Mesendoderm (in vitro differentiated cells): Measurements from ENCODE around the gene UBL4A.
"Not testable (repeated sequence)": the region's sequence is repeated elsewhere in the genome, so short reads cannot be mapped to it uniquely, and the experiment has no call there.

Source experiments
- DNase-seq: peaks from one replicate; pipeline ENCODE4 v3.0.0; 2013
- H2AK5ac ChIP-seq: 2 replicates; pipeline ENCODE4 v1.6.1; 2013; ENCODE audit warnings: low read length, inconsistent platforms
- H2BK120ac ChIP-seq: 2 replicates; pipeline ENCODE4 v1.6.1; 2013; ENCODE audit warnings: low read depth, mild to moderate bottlenecking, low read length, moderate library complexity, mixed read lengths
- H2BK15ac ChIP-seq: replicated peaks from 2 replicates; pipeline ENCODE4 v1.6.1; 2013; ENCODE audit warnings: low read depth, mild to moderate bottlenecking, moderate library complexity
- H2BK5ac ChIP-seq: 2 replicates; pipeline ENCODE4 v1.6.1; 2013; ENCODE audit warnings: low read length, inconsistent platforms
- H3K18ac ChIP-seq: 2 replicates; pipeline ENCODE4 v1.6.1; 2013; ENCODE audit warnings: mild to moderate bottlenecking, low read length, mixed read lengths
- H3K23ac ChIP-seq: one replicate; pipeline ENCODE4 v1.6.1; 2013; ENCODE audit warnings: low read length
- H3K27ac ChIP-seq: 2 replicates; pipeline ENCODE4 v1.5.1; 2013; ENCODE audit warnings: low read depth, mild to moderate bottlenecking, inconsistent platforms, low read length, moderate library complexity
- H3K27me3 ChIP-seq: 2 replicates; pipeline ENCODE4 v1.6.1; 2013; ENCODE audit warnings: low read length, control low read depth, mild to moderate bottlenecking, inconsistent platforms; ENCODE audit not compliant: insufficient read depth, poor library complexity
- H3K36me3 ChIP-seq: 2 replicates; pipeline ENCODE4 v1.6.1; 2013; ENCODE audit warnings: low read length, inconsistent platforms; ENCODE audit not compliant: control insufficient read depth, insufficient read depth
- H3K4ac ChIP-seq: one replicate; pipeline ENCODE4 v1.6.1; 2013; ENCODE audit warnings: low read depth, mild to moderate bottlenecking, low read length, moderate library complexity
- H3K4me1 ChIP-seq: 2 replicates; pipeline ENCODE4 v1.6.1; 2013; ENCODE audit warnings: low read depth, low read length, inconsistent platforms; ENCODE audit not compliant: control insufficient read depth
- H3K4me2 ChIP-seq: 2 replicates; pipeline ENCODE4 v1.6.1; 2013; ENCODE audit warnings: low read length
- H3K4me3 ChIP-seq: 2 replicates; pipeline ENCODE4 v1.5.1; 2013; ENCODE audit warnings: mild to moderate bottlenecking, low read length
- H3K56ac ChIP-seq: one replicate; pipeline ENCODE4 v1.6.1; 2013; ENCODE audit warnings: low read length
- H3K79me1 ChIP-seq: 2 replicates; pipeline ENCODE4 v1.6.1; 2013; ENCODE audit warnings: low read length, inconsistent platforms
- H3K79me2 ChIP-seq: 2 replicates; pipeline ENCODE4 v1.6.1; 2013; ENCODE audit warnings: mild to moderate bottlenecking, low read length; ENCODE audit not compliant: control insufficient read depth, insufficient read depth
- H3K9ac ChIP-seq: 2 replicates; pipeline ENCODE4 v1.6.1; 2013; ENCODE audit warnings: low read length, inconsistent platforms
- H4K5ac ChIP-seq: one replicate; pipeline ENCODE4 v1.6.1; 2013; ENCODE audit warnings: low read length
- H4K8ac ChIP-seq: one replicate; pipeline ENCODE4 v1.6.1; 2013; ENCODE audit warnings: low read depth, mild to moderate bottlenecking, control low read depth, low read length, moderate library complexity
- WGBS: extraction: QIAGEN DNeasy Blood & Tissue Kit; methylation state at CpG from one replicate; pipeline ENCODE4 v1.1.7; 2013; ENCODE audit warnings: low lambda C conversion rate, missing lambda C conversion rate; ENCODE audit not compliant: insufficient coverage; ENCODE audit errors: extremely low coverage; 5-methylcytosine and 5-hydroxymethylcytosine counted together

The UBL4A gene

DNA sequence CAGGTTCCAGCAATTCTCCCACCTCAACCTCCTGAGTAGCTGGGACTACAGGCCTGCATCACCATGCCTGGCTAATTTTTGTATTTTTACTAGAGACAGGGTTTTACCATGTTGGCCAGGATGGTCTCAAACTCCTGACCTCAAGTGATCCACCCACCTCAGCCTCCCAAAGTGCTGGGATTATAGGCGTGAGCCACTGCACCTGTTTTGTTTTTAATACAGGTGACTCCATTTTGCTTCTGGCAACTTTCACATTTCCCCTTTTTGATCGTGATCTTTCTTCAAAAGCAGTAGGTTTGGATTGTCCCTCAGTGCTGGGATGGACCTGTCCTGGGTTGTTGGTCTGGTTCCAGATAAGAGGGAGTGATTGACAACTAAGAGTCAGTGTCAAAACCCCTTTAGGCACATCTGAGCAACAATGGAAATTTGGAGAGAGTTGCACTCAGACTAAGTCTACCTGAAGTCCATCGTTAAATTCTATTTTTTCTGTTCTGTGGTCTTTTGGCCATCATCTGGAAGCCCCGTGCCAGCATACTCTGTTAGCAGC, 10.2 kb upstream of the UBL4A start:
- H4K5ac ChIP-seq, H3K79me1 ChIP-seq, H2BK15ac ChIP-seq, H3K27me3 ChIP-seq, H3K4me1 ChIP-seq, H2BK5ac ChIP-seq, H3K27ac ChIP-seq, H4K8ac ChIP-seq, H3K4me3 ChIP-seq, H2AK5ac ChIP-seq, H3K18ac ChIP-seq, DNase-seq, H2BK120ac ChIP-seq, H3K4me2 ChIP-seq, H3K4ac ChIP-seq, H3K79me2 ChIP-seq, H3K56ac ChIP-seq, H3K36me3 ChIP-seq, H3K23ac ChIP-seq, H3K9ac ChIP-seq: not testable (repeated sequence)
- no CpG with 5 or more reads among the region's 4 CpGs for WGBS

DNA sequence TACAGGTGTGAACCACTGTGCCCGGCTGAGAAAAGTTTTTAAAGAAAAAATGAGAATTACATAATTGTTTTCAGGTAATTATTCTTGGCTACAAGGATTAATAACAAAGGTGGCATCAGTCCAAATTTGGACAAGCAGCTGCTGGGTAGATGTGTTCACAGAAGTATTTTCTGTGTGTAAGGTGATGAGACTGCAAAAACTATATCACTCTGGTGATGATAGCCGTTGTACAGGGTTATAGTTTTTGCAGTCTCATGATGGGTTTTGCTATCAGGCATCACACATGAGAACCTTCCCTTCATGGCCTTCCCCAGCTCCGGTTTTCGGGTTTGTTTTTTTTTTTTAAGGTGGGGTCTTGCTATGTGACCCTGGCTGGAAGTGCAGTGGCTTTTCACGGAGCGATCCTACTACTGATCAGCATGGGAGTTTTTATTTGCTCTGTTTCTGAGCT, 9.1 kb upstream of the UBL4A start:
- H3K56ac ChIP-seq, result no peak overlapping the region
- no peak overlapping the region for H2BK120ac ChIP-seq
- no peak overlapping the region for H3K23ac ChIP-seq
- no peaks in the 10 kb centered on the region for H3K79me2 ChIP-seq
- no peak overlapping the region for H3K4ac ChIP-seq
- no peak overlapping the region for H3K9ac ChIP-seq
- no peaks in the 10 kb centered on the region for H3K4me1 ChIP-seq
- no peaks in the 10 kb centered on the region for H3K27me3 ChIP-seq
- no peaks in the 10 kb centered on the region for H3K36me3 ChIP-seq
- no peak overlapping the region for H2BK15ac ChIP-seq
- H3K18ac ChIP-seq, result no peak overlapping the region
- no peaks in the 10 kb centered on the region for H3K79me1 ChIP-seq
- no peak overlapping the region for H3K4me3 ChIP-seq
- H4K8ac ChIP-seq, result no peak overlapping the region
- DNase-seq, result no peak
- no peak overlapping the region for H3K27ac ChIP-seq
- H4K5ac ChIP-seq, result no peak overlapping the region
- WGBS, result no CpG with 5 or more reads among the region's 6 CpGs
- no peak overlapping the region for H2AK5ac ChIP-seq
- no peak overlapping the region for H3K4me2 ChIP-seq
- H2BK5ac ChIP-seq, result no peak overlapping the region

DNA sequence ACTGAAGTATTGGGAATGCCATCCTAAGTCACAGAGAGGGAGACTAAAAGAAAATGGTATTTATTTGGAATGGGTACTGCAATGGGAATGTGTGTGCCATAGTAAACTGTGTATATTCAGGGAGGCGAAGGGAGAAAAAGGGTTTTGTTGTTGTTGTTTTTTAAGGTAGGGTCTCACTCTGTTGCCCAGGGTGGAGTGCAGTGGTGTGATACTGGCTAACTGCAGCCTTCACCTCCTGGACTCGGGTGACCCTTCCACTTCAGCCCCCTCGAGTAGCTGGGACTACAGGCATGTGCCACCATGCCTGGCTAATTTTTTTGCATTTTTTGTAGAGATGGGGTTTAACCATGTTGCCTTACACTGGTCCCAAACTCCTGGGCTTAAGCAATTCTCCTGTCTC, 8.3 kb upstream of the UBL4A start:
- Histone ChIP-seq H3K56ac (no peak overlapping the region), H4K5ac (no peak overlapping the region), H3K27me3 (no peaks in the 10 kb centered on the region), H3K4me1 (no peaks in the 10 kb centered on the region), H2BK120ac (no peak overlapping the region), H3K9ac (no peak overlapping the region), H3K27ac (no peak overlapping the region), H3K79me2 (no peaks in the 10 kb centered on the region), H3K4me3 (no peak overlapping the region), H2AK5ac (no peak overlapping the region), H3K79me1 (no peaks in the 10 kb centered on the region), H2BK5ac (no peak overlapping the region), H3K36me3 (no peaks in the 10 kb centered on the region), H3K4me2 (no peak overlapping the region), H2BK15ac (no peak overlapping the region), H3K18ac (no peak overlapping the region), H3K23ac (no peak overlapping the region), H4K8ac (no peak overlapping the region), H3K4ac (no peak overlapping the region)
- DNase-seq, result no peak
- WGBS, result no CpG with 5 or more reads among the region's 3 CpGs

DNA sequence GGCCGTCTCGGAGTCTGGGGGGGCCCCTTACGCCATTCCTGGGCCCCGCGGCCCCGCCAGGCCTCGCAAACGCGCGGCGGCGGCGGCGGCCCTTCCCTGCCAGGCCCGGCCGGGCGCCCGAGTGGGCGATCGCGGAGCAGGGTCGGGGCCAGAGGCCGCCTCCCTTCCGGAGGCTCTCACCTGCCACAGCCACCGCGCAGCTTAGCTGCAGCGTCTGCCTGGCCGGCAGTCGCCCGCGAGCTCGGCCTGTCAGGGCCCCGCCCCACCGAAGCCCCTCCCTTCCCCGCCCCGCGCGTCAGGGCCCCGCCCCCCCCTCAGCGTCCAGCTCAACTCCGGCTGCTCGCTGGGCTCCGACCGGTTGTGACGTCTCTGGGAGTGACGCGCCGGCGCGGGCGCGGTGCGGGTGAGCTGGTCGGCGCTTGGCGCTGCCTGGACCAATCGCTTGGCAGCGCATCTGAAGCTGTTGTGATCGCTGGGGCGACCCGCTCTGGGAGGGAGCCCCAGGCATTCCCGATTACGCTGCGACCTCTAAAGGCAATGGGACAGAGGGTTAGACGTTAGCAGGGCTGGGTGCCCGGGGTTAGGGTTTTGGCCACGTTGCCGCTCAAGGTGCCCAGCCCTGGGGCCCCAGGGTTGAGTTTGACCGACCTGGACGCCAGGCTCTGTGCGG, 4.1 kb upstream of the UBL4A start, which contains the start of gene SLC10A3:
SLC10A3 (minus strand) TSS at position 216 of the 670 bp plus-strand sequence. CDS start 1,689 bp downstream, outside the sequence.
- Histone ChIP-seq H3K4ac (peak within 1 kb of the TSS; percentile 58), H3K36me3 (no peaks in the 10 kb centered on the region), H3K23ac (no peak within 1 kb of the TSS), H2BK120ac (no peak within 1 kb of the TSS), H3K18ac (peak within 1 kb of the TSS; percentile 52), H3K4me1 (no peaks in the 10 kb centered on the region), H4K5ac (no peak within 1 kb of the TSS), H2BK15ac (no peak within 1 kb of the TSS), H3K27me3 (no peaks in the 10 kb centered on the region), H3K4me3 (peak within 1 kb of the TSS; percentile 6), H3K56ac (peak within 1 kb of the TSS; percentile 67), H2AK5ac (no peak within 1 kb of the TSS), H2BK5ac (no peak within 1 kb of the TSS), H3K27ac (peak within 1 kb of the TSS; percentile 73), H3K9ac (peak within 1 kb of the TSS; percentile 71), H3K4me2 (peak within 1 kb of the TSS; percentile 30), H3K79me2 (no peaks in the 10 kb centered on the region), H4K8ac (no peak within 1 kb of the TSS), H3K79me1 (no peaks in the 10 kb centered on the region)
- no CpG with 5 or more reads among the region's 71 CpGs for WGBS
- peak; percentile 97 for DNase-seq

DNA sequence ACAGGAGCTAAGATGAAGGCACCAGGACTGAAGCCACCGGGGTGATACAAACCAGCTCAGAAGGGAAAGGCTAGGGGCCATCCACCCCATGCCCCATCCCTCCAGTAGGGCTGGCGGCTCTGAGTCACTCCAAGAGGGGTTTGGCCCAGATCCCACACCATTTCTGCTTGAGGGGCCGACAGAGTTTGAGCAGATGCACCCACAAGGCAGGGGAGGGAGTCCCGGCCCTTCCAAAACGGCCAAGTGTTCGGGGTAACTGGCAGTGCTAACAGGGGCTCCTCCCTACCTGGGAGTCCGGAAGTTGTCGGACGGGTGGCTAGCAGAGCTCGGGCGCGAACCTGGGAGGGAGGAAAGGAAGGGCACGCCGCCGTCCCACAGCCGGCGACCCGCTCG, 3.6 kb upstream of the UBL4A start:
- Histone ChIP-seq H2BK120ac (no peak overlapping the region), H2AK5ac (no peak overlapping the region), H2BK15ac (no peak overlapping the region), H3K4me2 (peak overlapping the region; percentile 30), H3K9ac (peak overlapping the region; percentile 70), H3K18ac (peak overlapping the region; percentile 52), H3K23ac (no peak overlapping the region), H3K4me3 (peak overlapping the region; percentile 6), H3K56ac (peak overlapping the region; percentile 67), H3K36me3 (no peaks in the 10 kb centered on the region), H2BK5ac (no peak overlapping the region), H3K27me3 (no peaks in the 10 kb centered on the region), H3K4ac (peak overlapping the region; percentile 58), H3K27ac (no peak overlapping the region), H4K5ac (no peak overlapping the region), H3K79me1 (no peaks in the 10 kb centered on the region), H3K4me1 (no peaks in the 10 kb centered on the region), H4K8ac (no peak overlapping the region), H3K79me2 (no peaks in the 10 kb centered on the region)
- peak; percentile 28 for DNase-seq
- WGBS, result no CpG with 5 or more reads among the region's 19 CpGs
